Measurements from ENCODE around the gene PIGZ.

The PIGZ gene

DNA sequence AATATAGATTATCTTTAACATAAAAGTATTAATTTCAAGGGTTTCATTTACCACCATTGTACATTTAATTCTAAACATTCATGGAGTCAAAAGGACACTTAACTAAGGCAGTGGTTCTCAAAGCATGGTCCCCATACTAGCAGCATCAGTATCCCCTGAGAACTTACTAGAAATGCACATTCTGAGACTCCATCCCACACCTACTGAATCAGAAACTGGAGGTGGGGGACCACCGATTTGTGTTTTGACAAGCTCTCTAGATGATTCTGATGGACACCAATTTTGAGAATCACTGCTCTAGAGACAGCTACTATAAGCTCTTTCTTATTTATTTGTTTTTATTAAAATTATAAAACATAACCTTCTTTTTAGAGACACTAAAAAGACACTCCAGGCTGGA is 66.9 kb downstream of the PIGZ start:
- no peak for DNase-seq
